Measurements from ENCODE around the gene MRM3.
"Not testable (repeated sequence)": the region's sequence is repeated elsewhere in the genome, so short reads cannot be mapped to it uniquely, and the experiment has no call there.

MRM3 gene

GRCh38 chr17:825216-825615, 43.1 kb downstream of the MRM3 start:
- no peak for DNase-seq (ENCODE audit: low spot score)

GRCh38 chr17:826778-827177, 44.6 kb downstream of the MRM3 start:
- DNase-seq (ENCODE audit: low spot score) = no peak

- DNase-seq (ENCODE audit: low spot score) = no peak
Observed at GRCh38 chr17:828761-829160, 46.6 kb downstream of the MRM3 start.

- not testable (repeated sequence) for DNase-seq (ENCODE audit: low spot score)
Observed at GRCh38 chr17:829614-830013, 47.5 kb downstream of the MRM3 start.

GRCh38 chr17:830381-830780, 48.2 kb downstream of the MRM3 start:
- no peak for DNase-seq (ENCODE audit: low spot score)

GRCh38 chr17:830950-831349, 48.8 kb downstream of the MRM3 start:
- DNase-seq (ENCODE audit: low spot score) = no peak

GRCh38 chr17:834136-834535, 52.0 kb downstream of the MRM3 start:
- peak; percentile 57 for DNase-seq (ENCODE audit: low spot score)

- DNase-seq (ENCODE audit: low spot score) = peak; percentile 89
Observed at GRCh38 chr17:835263-835662, 53.1 kb downstream of the MRM3 start.

- not testable (repeated sequence) for DNase-seq (ENCODE audit: low spot score)
Observed at GRCh38 chr17:835721-836120, 53.6 kb downstream of the MRM3 start.

GRCh38 chr17:836151-836550, 54.0 kb downstream of the MRM3 start:
- DNase-seq (ENCODE audit: low spot score) = no peak

GRCh38 chr17:838486-838885, 56.3 kb downstream of the MRM3 start:
- DNase-seq (ENCODE audit: low spot score) = no peak

- no peak for DNase-seq (ENCODE audit: low spot score)
Observed at GRCh38 chr17:841313-841712, 59.2 kb downstream of the MRM3 start.
